K562 treated with DMSO at 1 percent for 24 hours (cell line): ENCODE data around the gene IMP3. TPM values are rescaled to one million over a fixed set of nuclear protein-coding genes. Genes with fewer than 3 reads are reported as not detected.

Experiments
- total RNA-seq: library from RNA; unstranded; fragments of 300-600 nt; gene quantifications from 2 replicates; pipeline ENCODE4 v1.2.3, GENCODE V29; 2022; ENCODE audit warnings: low read depth; ENCODE audit not compliant: insufficient read depth

IMP3 gene, protein sequence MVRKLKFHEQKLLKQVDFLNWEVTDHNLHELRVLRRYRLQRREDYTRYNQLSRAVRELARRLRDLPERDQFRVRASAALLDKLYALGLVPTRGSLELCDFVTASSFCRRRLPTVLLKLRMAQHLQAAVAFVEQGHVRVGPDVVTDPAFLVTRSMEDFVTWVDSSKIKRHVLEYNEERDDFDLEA
- total RNA-seq: 236 and 245 TPM in 2 replicates

DNA sequence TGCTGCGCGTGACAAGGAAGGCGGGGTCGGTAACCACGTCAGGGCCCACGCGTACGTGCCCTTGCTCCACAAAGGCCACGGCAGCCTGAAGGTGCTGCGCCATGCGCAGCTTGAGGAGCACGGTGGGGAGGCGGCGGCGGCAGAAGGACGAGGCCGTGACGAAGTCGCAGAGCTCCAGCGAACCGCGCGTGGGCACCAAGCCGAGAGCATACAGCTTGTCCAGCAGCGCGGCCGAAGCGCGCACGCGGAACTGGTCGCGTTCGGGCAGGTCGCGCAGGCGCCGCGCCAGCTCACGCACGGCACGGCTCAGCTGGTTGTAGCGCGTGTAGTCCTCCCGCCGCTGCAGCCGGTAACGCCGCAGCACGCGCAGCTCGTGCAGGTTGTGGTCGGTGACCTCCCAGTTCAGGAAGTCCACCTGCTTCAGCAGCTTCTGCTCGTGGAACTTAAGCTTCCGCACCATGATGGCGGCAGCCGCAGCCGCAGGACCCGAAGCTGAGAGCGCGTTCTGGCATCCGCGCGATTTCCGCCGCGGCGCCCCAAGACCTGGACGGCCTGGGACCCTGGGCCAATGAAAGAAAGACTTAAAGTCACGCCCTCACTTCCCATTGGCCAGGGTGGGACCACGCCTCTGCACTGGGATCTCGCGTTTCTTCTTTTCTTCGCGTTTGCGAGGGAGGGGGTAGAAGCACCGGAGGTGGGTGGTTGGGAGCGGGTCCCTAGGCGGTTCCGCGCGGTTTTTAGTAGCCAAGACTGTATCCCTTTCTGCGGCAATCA, at the start of gene IMP3:
IMP3 (minus strand) TSS at position 516 of the 774 bp plus-strand sequence; CDS start at position 460, 56 bp downstream.

DNA sequence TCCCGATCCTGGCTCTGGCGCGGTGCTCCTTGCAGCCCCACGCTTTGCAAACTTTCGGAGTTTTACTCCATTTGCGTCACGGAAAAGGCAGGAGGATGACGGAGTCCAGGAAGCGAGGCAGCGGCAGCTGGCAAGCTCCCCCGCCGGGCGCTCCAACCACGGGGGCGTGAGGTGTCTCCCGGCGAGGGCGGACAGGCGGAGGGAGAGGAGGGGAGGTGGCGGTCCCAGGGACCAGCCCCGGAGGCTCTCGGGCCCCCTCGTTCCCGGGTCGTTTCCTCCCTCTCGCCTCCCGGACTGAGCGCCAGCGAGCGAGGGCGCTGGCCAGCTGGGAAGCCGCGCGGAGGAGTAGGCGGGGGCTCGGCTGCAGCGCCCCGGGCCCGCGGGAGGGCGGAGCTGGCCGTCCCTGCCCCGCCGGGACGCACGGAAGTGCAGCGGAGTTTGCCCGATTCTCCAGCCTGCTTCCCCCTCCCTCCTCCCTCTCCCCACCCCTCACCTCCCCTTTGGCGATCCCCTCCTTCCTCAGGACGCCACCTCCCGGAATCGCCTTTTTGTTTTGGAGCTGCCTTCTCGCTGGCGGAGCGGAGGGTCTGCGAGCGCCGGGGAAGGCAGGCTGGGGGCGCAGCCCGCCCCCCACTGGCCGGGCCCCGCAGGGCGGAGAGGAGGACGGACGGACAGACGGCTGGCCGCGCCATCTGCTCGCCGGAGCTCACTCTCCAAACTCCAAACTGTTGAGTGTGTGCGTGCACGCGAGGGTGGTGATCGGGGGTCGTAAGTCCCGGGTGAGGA, 7.5 kb upstream of the IMP3 start, which contains the start of gene SNX33:
SNX33 (plus strand) TSS at position 543 of the 786 bp plus-strand sequence. CDS start 1,191 bp downstream, outside the sequence.

DNA sequence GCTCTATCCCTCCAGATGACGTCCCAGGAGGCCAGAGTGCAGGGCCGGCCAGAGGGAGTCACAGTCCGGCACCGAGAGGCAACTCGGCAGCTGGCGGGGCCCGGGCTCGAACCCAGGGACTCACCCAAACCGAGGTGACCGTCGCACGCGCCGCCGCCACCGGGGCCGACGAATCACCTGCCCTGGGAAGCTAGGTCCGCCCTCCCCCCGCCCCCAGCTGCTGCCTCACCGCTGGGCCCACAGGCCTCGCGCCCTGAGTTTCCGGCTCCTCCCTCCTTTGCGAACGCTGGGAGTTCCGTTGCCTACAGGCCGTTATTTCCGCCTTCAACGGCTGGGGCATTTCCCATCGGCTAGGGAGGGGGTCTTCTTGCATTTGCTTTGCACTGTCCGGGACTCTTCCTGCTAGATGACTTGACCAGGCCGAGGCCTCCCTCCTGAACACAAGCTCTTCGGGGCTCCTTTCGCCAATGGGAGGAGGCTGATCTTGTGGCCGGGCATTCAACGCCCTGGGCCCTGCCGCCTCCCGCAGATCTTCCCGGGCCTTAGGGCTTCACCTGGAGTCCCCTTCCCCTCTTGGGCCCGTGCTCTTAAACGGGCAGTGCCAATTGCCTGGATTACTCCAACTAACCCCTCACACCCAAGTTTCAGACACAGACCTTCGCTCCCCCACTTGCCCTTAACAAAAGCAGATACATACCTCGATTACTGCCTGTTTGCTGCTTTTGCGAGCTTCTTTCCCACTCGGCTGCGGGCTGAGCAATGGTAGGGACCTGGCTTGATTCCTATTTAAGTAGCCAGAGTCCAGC, 14.3 kb downstream of the IMP3 start, which contains the start of gene SNUPN:
SNUPN (minus strand) TSS at position 184 of the 806 bp plus-strand sequence. CDS start 4,674 bp downstream, outside the sequence.

Other genes starting within 250 kb of the IMP3 start
- 27.1 and 28.0 TPM in 2 replicates for gene SIN3A, start 188.5 kb downstream of the IMP3 start, total RNA-seq
- gene PTPN9, start 60.9 kb downstream of the IMP3 start, total RNA-seq: 28.8 and 33.8 TPM in 2 replicates
- 19.8 and 20.5 TPM in 2 replicates for gene SNUPN, start 14.5 kb downstream of the IMP3 start, total RNA-seq
- gene SNX33, start 7.7 kb upstream of the IMP3 start, total RNA-seq: 18.2 and 18.7 TPM in 2 replicates
- gene CSPG4, start 72.6 kb upstream of the IMP3 start, total RNA-seq: 0.27 and 0.37 TPM in 2 replicates
- 8.2 and 8.7 TPM in 2 replicates for gene UBE2Q2, start 203.2 kb upstream of the IMP3 start, total RNA-seq